ENCODE results near the gene NECAB3. TPM values are rescaled to one million over a fixed set of nuclear protein-coding genes. Genes with fewer than 3 reads are reported as not detected.
A peak's percentile ranks its signal among the peaks of the same experiment; 100 is the strongest.
"Not testable (repeated sequence)": the region's sequence is repeated elsewhere in the genome, so short reads cannot be mapped to it uniquely, and the experiment has no call there.

The NECAB3 gene
- total RNA-seq, 1 experiment from 2014 or later: 30.8 TPM

DNA sequence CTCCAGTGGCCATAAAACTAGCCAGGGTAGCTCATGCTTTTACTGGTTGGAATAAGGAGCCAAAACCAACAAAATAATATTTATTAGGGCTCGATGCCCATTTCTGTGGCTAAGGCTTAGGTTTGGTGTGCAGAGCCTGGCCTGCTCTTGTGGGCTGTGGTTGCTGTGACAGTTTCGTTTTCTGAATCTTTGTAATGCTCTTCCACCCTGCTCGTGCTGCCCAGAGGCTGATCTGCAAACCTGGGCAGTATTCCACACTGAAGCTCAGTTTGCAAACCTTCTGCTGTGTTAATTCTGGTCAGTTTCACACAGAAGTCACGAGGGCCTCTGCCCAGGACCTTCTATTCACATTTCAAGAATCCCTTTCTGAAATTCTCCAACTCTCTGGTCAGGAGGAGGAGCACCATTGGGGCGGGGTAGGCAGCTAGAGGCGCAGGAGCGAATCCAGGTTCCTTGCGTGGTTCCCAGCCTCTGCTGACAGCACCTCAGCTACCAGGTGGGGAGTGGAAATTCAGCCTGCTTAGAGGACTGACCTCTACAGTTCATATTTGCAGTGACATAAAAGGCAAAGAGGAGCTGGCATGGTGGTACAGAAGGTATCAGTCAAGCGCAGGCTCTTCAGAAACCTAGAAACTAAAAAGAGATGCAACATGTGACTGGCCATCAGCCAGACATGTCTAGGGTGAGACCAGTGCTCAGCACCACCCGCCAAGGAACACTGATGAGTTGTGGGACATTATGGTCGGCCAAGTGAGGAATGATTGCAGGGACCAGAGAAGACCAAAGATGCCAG, 26.4 kb downstream of the NECAB3 start:
- H3K4me1 ChIP-seq: no peaks in the 10 kb centered on the region
- H3K4me3 ChIP-seq: no peak overlapping the region
- H3K9me3 ChIP-seq (replicated peaks): no peaks in the 10 kb centered on the region
- no peak overlapping the region for H3K27ac ChIP-seq
- no peaks in the 10 kb centered on the region; the same call in none of the 2 replicates for H3K36me3 ChIP-seq
- no peaks in the 10 kb centered on the region for H3K27me3 ChIP-seq
- no peak for DNase-seq

- H3K4me1 ChIP-seq; H3K36me3 ChIP-seq; H3K4me3 ChIP-seq; H3K9me3 ChIP-seq (replicated peaks); H3K27ac ChIP-seq; H3K27me3 ChIP-seq; DNase-seq: not testable (repeated sequence)
Observed at GRCh38 chr20:33646959-33647602, 27.1 kb downstream of the NECAB3 start.

DNA sequence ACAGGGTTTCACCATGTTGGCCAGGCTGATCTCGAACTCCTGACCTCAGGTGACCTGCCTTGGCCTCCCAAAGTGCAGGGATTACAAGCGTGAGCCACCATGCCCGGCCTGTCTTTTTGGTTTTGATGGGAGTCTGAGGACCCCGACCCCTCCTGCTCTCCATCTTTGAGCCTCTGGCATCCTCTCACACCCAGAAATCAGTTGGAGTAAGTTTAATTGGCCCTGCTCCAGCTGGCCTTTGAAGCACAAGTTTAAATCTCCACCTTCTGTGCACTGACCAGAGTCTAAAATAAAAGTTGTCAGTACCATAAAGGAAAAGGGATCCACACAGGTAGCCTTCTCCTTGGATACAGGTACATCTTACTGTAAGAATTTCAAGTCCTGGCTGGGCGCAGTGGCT, 28.0 kb downstream of the NECAB3 start:
- H3K27ac ChIP-seq: no peak overlapping the region
- H3K4me1 ChIP-seq: no peaks in the 10 kb centered on the region
- H3K27me3 ChIP-seq: no peaks in the 10 kb centered on the region
- no peak for DNase-seq
- no peaks in the 10 kb centered on the region for H3K9me3 ChIP-seq (replicated peaks)
- no peak overlapping the region for H3K4me3 ChIP-seq
- H3K36me3 ChIP-seq: no peaks in the 10 kb centered on the region; the same call in none of the 2 replicates

DNA sequence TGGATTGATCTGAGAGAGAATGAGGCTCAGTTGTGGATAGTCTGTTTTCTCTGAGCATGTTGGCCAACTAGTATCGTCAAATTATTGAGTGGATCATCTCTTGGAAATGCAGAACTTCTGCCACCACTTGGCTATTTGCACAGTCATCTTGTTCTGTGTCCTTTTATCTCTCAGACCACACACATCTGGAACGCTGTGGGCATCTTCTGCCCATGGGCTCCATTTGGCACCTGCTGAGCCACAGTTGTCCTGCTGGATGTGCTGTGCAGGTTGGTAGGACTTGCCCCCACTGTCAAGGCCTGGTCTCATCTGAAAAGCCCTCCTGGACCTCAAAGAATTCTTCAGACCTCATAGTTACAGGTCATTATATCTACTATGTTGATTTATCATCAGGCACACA, 28.8 kb downstream of the NECAB3 start:
- H3K27me3 ChIP-seq: no peaks in the 10 kb centered on the region
- DNase-seq: no peak
- no peaks in the 10 kb centered on the region for H3K9me3 ChIP-seq (replicated peaks)
- H3K4me1 ChIP-seq: no peaks in the 10 kb centered on the region
- H3K27ac ChIP-seq: no peak overlapping the region
- no peaks in the 10 kb centered on the region; the same call in none of the 2 replicates for H3K36me3 ChIP-seq
- no peak overlapping the region for H3K4me3 ChIP-seq

DNA sequence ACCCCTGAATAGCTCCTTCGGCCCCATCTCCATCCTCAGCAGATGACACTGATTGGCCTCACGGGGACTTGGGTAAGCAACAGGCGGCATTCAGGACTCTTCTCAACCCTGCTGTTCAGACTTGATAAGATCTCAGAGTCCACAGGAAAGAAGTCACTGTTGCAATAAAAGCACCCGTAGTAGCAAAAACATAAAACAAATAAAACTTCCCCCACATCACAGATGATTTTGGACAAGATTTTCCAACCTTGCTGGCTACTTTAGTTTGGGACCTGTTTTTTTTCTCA, 29.2 kb downstream of the NECAB3 start:
- no peaks in the 10 kb centered on the region; the same call in none of the 2 replicates for H3K36me3 ChIP-seq
- no peak overlapping the region for H3K27ac ChIP-seq
- no peaks in the 10 kb centered on the region for H3K27me3 ChIP-seq
- H3K9me3 ChIP-seq (replicated peaks): no peaks in the 10 kb centered on the region
- H3K4me3 ChIP-seq: no peak overlapping the region
- DNase-seq: no peak
- H3K4me1 ChIP-seq: no peaks in the 10 kb centered on the region

- H3K4me1 ChIP-seq: no peaks in the 10 kb centered on the region
- H3K36me3 ChIP-seq: no peaks in the 10 kb centered on the region; the same call in none of the 2 replicates
- H3K27me3 ChIP-seq: no peaks in the 10 kb centered on the region
- DNase-seq: no peak
- H3K9me3 ChIP-seq (replicated peaks): no peaks in the 10 kb centered on the region
- H3K27ac ChIP-seq: no peak overlapping the region
- no peak overlapping the region for H3K4me3 ChIP-seq
Observed at GRCh38 chr20:33644313-33645071, 29.7 kb downstream of the NECAB3 start.

DNA sequence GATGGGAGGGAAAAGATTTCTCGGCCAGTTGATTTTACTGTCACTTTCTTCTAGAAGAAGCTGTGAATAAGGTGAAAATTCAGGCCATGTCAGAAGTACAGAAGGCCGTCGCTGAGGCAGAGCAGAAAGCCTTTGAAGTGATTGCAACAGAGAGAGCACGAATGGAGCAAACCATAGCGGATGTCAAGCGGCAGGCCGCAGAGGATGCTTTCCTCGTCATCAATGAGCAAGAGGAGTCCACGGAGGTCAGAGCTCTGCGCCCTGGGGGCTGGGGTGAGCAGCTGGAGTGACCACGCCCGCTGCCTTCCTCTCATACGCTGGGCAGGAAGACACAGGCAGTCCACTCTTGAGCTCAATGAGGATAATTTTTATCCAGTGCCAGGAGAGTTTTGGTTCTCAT, 33.9 kb downstream of the NECAB3 start:
- Histone ChIP-seq H3K27me3 (no peaks in the 10 kb centered on the region), H3K36me3 (peaks cover 17% of the 10 kb centered on the region), H3K9me3 (replicated peaks) (no peaks in the 10 kb centered on the region), H3K4me1 (peaks cover 6% of the 10 kb centered on the region), H3K4me3 (no peak overlapping the region), H3K27ac (no peak overlapping the region)
- DNase-seq: no peak

DNA sequence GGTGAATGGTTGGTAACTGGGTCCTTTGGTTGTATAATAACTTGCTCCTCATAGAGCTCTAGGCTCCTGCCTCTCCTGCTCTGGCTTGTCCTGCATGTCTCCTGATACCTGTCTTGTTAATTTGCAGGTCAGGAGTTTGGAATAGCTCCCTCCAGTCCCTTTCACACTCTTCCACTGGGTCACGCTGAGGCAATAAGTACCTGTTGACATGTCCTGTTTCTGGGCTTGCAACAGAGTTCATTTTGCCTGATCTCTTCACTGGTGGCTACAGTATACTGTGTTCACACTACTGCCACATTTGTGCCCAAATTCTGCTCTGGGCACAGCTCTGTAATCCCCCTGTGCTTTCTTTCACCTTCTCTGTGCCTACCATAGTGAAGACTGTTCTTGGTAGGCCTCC, 37.5 kb downstream of the NECAB3 start:
- H3K4me3 ChIP-seq: no peak overlapping the region
- H3K27ac ChIP-seq: no peak overlapping the region
- no peak for DNase-seq
- H3K27me3 ChIP-seq: no peaks in the 10 kb centered on the region
- H3K9me3 ChIP-seq (replicated peaks): no peaks in the 10 kb centered on the region
- H3K4me1 ChIP-seq: peaks cover 13% of the 10 kb centered on the region
- peaks cover 17% of the 10 kb centered on the region; the same call in 1 of the 2 replicates for H3K36me3 ChIP-seq

- no peaks in the 10 kb centered on the region for H3K27me3 ChIP-seq
- peak in 1 of 2 experiments; percentile 49 for DNase-seq
- no peak overlapping the region for H3K4me3 ChIP-seq
- peaks cover 13% of the 10 kb centered on the region for H3K4me1 ChIP-seq
- peaks cover 20% of the 10 kb centered on the region; the same call in 1 of the 2 replicates for H3K36me3 ChIP-seq
- peak overlapping the region; percentile 29; the same call in 1 of the 2 replicates for H3K27ac ChIP-seq
- no peaks in the 10 kb centered on the region for H3K9me3 ChIP-seq (replicated peaks)
Observed at GRCh38 chr20:33635341-33635740, 38.9 kb downstream of the NECAB3 start.

- not testable (repeated sequence) for H3K4me3 ChIP-seq; H3K27me3 ChIP-seq; DNase-seq; H3K9me3 ChIP-seq (replicated peaks); H3K27ac ChIP-seq
- Histone ChIP-seq H3K4me1 (peaks cover 13% of the 10 kb centered on the region), H3K36me3 (peaks cover 23% of the 10 kb centered on the region)
Observed at GRCh38 chr20:33631910-33632309, 42.3 kb downstream of the NECAB3 start.

DNA sequence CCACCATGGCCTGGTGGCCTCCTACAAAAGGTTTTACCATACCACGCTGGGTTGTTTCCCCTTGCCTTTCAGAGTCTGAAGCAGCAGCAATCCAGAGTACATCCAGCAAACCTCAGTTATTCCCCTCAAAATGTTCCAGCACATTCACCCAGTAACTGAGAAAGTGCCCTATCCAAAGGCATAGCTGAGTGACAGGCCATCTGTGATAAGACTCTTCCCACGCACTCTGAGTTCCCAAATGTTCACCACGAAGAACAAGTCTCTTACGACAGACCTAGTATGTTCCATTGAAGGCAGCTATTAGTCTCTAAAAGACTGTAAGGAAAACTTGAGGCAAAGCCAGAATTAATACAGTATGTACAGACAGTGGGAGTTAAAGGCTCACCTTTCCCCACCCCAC, 43.7 kb downstream of the NECAB3 start:
- H3K36me3 ChIP-seq: peaks cover 19% of the 10 kb centered on the region
- no peak overlapping the region for H3K4me3 ChIP-seq
- DNase-seq: no peak
- H3K9me3 ChIP-seq (replicated peaks): no peaks in the 10 kb centered on the region; the same call in 1 of the 2 replicates
- H3K27me3 ChIP-seq: no peaks in the 10 kb centered on the region
- H3K27ac ChIP-seq: no peak overlapping the region
- H3K4me1 ChIP-seq: peaks cover 9% of the 10 kb centered on the region

GRCh38 chr20:33629979-33630378, 44.2 kb downstream of the NECAB3 start:
- DNase-seq: no peak
- Histone ChIP-seq H3K9me3 (replicated peaks) (no peaks in the 10 kb centered on the region; the same call in 1 of the 2 replicates), H3K4me1 (peaks cover 3% of the 10 kb centered on the region; the same call in 1 of the 2 replicates), H3K27ac (no peak overlapping the region), H3K36me3 (peaks cover 23% of the 10 kb centered on the region), H3K27me3 (no peaks in the 10 kb centered on the region), H3K4me3 (no peak overlapping the region)

GRCh38 chr20:33629533-33629932, 44.7 kb downstream of the NECAB3 start:
- H3K4me1 ChIP-seq: no peaks in the 10 kb centered on the region
- DNase-seq: no peak
- H3K27me3 ChIP-seq: no peaks in the 10 kb centered on the region
- no peak overlapping the region for H3K27ac ChIP-seq
- H3K36me3 ChIP-seq: peaks cover 26% of the 10 kb centered on the region
- H3K9me3 ChIP-seq (replicated peaks): no peaks in the 10 kb centered on the region; the same call in 1 of the 2 replicates
- no peak overlapping the region for H3K4me3 ChIP-seq

GRCh38 chr20:33627577-33628216, 46.5 kb downstream of the NECAB3 start:
- peaks cover 29% of the 10 kb centered on the region for H3K36me3 ChIP-seq
- no peaks in the 10 kb centered on the region; the same call in 1 of the 2 replicates for H3K9me3 ChIP-seq (replicated peaks)
- DNase-seq: no peak
- H3K27ac ChIP-seq: no peak overlapping the region
- no peak overlapping the region for H3K4me3 ChIP-seq
- H3K27me3 ChIP-seq: no peaks in the 10 kb centered on the region
- no peaks in the 10 kb centered on the region for H3K4me1 ChIP-seq

All from SJCRH30 (cell line).